Panc1 (cell line): ENCODE measurements around the gene EXOSC7. TPM values are rescaled to one million over a fixed set of nuclear protein-coding genes. Genes with fewer than 3 reads are reported as not detected.

Experiments used
- ATAC-seq: fragments of 200-7000 bp; cut with Tn5 transposase; 2 replicates; pipeline ENCODE4 v1.9.1; 2020; ENCODE audit warnings: mild to moderate bottlenecking, moderate library complexity
- BruUV-seq: library from RNA; stranded (reverse); fragments of 400-500 nt; replicated peaks from 2 replicates; lab custom pipeline; 2021; lab: Mats Ljungman, UMichigan
- CTCF ChIA-PET: fragments of 300-600 bp; sonication (Branson Sonifier 250); formaldehyde crosslinking; loops from one replicate; lab custom pipeline; 2022; ENCODE audit warnings: antibody characterized with exemption; lab: Charles Lee
- POLR2A ChIA-PET: fragments of 300-600 bp; sonication (Branson Sonifier 250); formaldehyde crosslinking; loops from one replicate; lab custom pipeline; 2022; ENCODE audit warnings: antibody characterized with exemption; lab: Charles Lee
- DNase-seq: peaks from one replicate; pipeline ENCODE4 v3.0.0-alpha.2; 2010; ENCODE audit warnings: low read depth, low spot score
- H3K27ac ChIP-seq: 2 replicates; pipeline ENCODE4 v1.5.1; 2011; ENCODE audit warnings: mild to moderate bottlenecking, low read length, inconsistent platforms
- H3K27me3 ChIP-seq: fragments of 200-500 bp; sonication (Bioruptor generic); 2 replicates; pipeline ENCODE4 v1.6.0; 2014; ENCODE audit warnings: low read length, inconsistent platforms; ENCODE audit not compliant: control insufficient read depth, insufficient read depth
- H3K36me3 ChIP-seq: fragments of 200-500 bp; sonication (Bioruptor generic); 2 replicates; pipeline ENCODE4 v1.5.1; 2014; ENCODE audit warnings: inconsistent platforms, mild to moderate bottlenecking, low read length, moderate library complexity; ENCODE audit not compliant: control insufficient read depth, insufficient read depth
- H3K4me1 ChIP-seq: 2 replicates; pipeline ENCODE4 v1.5.1; 2011; ENCODE audit warnings: inconsistent platforms, mild to moderate bottlenecking, low read length, moderate library complexity; ENCODE audit not compliant: control insufficient read depth, insufficient read depth
- H3K4me3 ChIP-seq, 2 experiments: 2 replicates each; pipeline ENCODE4 v1.5.1; 2011 to 2012; ENCODE audit warnings: low read depth in 2 of 2, low read length in 2 of 2, mild to moderate bottlenecking in 2 of 2, inconsistent platforms in 1 of 2, moderate library complexity in 1 of 2
- H3K9me3 ChIP-seq: fragments of 200-500 bp; sonication (Bioruptor generic); 2 replicates; pipeline ENCODE4 v1.5.1; 2014; ENCODE audit warnings: low read depth, mild to moderate bottlenecking, inconsistent platforms, low read length, moderate library complexity; ENCODE audit not compliant: control insufficient read depth, insufficient read depth
- CTCF ChIP-seq: fragments of 450-650 bp; IDR thresholded peaks from 2 replicates; pipeline ENCODE4 v1.5.1; 2017; ENCODE audit warnings: mild to moderate bottlenecking
- POLR2AphosphoS5 ChIP-seq: IDR thresholded peaks from 2 replicates; pipeline ENCODE4 v1.6.1; 2012; ENCODE audit warnings: mild to moderate bottlenecking, low read depth, low read length, moderate library complexity
- REST ChIP-seq, 2 experiments: IDR thresholded peaks; 2 replicates each; pipeline ENCODE4 v1.6.1; 2011 to 2012; ENCODE audit warnings: low read depth in 2 of 2, control low read depth in 1 of 2, low read length in 1 of 2, mild to moderate bottlenecking in 1 of 2, moderate library complexity in 1 of 2; ENCODE audit not compliant: insufficient read depth in 1 of 2
- SIN3A ChIP-seq: IDR thresholded peaks from 2 replicates; pipeline ENCODE4 v1.6.1; 2012; ENCODE audit warnings: low read depth, mild to moderate bottlenecking, low read length, moderate library complexity, borderline replicate concordance; ENCODE audit not compliant: insufficient read depth
- TCF7L2 ChIP-seq: IDR thresholded peaks from 2 replicates; pipeline ENCODE4 v1.6.1; 2011; ENCODE audit warnings: mild to moderate bottlenecking, low read depth, low read length, inconsistent platforms
- in situ Hi-C: cut with HindIII; loops from 2 replicates; pipeline ENCODE4 v1.10.0; 2016; ENCODE audit warnings: low sequenced_read_pairs, low pct_unique_long_range_greater_than_20kb
- intact Hi-C: fragments of 100-400 bp; cut with micrococcal nuclease; formaldehyde crosslinking; loops from one replicate; pipeline ENCODE4 v1.10.0; 2022; ENCODE audit not compliant: unreplicated experiment
- total RNA-seq: library from RNA; stranded (reverse); gene quantifications from one replicate; pipeline ENCODE4 v1.2.1, GENCODE V29; 2021; ENCODE audit not compliant: unreplicated experiment

EXOSC7 gene
- total RNA-seq, 1 experiment from 2014 or later: 38.4 TPM

DNA sequence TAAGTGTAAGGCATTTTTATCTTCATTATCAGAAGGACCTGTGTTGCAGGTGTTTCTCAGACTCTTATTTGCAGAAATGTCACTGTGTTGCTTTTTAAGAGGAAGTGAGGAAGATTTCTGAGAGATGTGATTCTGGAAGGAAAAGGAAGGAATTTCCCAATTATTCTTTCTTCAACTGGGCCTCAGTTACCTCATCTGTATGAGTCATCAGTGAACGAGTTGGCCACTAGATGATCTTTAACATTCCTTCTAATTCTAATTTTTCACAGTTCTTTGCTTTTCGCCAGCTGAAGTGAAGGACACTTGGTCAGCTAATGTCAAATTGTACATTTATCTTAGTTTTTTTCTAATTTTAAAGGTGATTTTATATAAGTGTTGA, 79.0 kb downstream of the EXOSC7 start:
- TF ChIP-seq SIN3A (no peak), REST (IDR thresholded peaks at IDR 0.05; ENCODE audit: insufficient read depth in 1 of 2, low read depth in 2 of 2, low read length in 1 of 2) (no peak), POLR2AphosphoS5 (no peak), CTCF (no peak), TCF7L2 (no peak)
- no peak for DNase-seq
- Histone ChIP-seq H3K27me3 (no peaks in the 10 kb centered on the region), H3K4me3 (no peak overlapping the region), H3K27ac (no peak overlapping the region), H3K36me3 (no peaks in the 10 kb centered on the region), H3K9me3 (no peaks in the 10 kb centered on the region), H3K4me1 (no peaks in the 10 kb centered on the region)
- in situ Hi-C loops: no loop called here
- ChIA-PET POLR2A (no interaction called here), CTCF (interaction anchor here (0.7 kb wide), 2 partner anchors 25 to 198 kb away, joined by 5 to 8 read pairs; no protein-coding TSS in a partner anchor)
- BruUV-seq: no TSS peak
- intact Hi-C loops: no loop called here
- no peak for ATAC-seq

- ATAC-seq (no peak; the same call in 1 of the 2 replicates), DNase-seq (no peak)
- H3K9me3 ChIP-seq: no peaks in the 10 kb centered on the region
- in situ Hi-C loops: no loop called here
- no TSS peak for BruUV-seq
- H3K27me3 ChIP-seq: no peaks in the 10 kb centered on the region
- no peaks in the 10 kb centered on the region for H3K36me3 ChIP-seq
- intact Hi-C loops: no loop called here
- H3K4me1 ChIP-seq: no peaks in the 10 kb centered on the region
- H3K27ac ChIP-seq: no peak overlapping the region
- no peak for TF ChIP-seq POLR2AphosphoS5
- H3K4me3 ChIP-seq: no peak overlapping the region
- POLR2A ChIA-PET: no interaction called here
- CTCF ChIA-PET: interaction anchor here (0.7 kb wide), 2 partner anchors 24 to 198 kb away, joined by 5 to 8 read pairs; no protein-coding TSS in a partner anchor
Measured at GRCh38 chr3:45055411-45056143, 79.5 kb downstream of the EXOSC7 start.

DNA sequence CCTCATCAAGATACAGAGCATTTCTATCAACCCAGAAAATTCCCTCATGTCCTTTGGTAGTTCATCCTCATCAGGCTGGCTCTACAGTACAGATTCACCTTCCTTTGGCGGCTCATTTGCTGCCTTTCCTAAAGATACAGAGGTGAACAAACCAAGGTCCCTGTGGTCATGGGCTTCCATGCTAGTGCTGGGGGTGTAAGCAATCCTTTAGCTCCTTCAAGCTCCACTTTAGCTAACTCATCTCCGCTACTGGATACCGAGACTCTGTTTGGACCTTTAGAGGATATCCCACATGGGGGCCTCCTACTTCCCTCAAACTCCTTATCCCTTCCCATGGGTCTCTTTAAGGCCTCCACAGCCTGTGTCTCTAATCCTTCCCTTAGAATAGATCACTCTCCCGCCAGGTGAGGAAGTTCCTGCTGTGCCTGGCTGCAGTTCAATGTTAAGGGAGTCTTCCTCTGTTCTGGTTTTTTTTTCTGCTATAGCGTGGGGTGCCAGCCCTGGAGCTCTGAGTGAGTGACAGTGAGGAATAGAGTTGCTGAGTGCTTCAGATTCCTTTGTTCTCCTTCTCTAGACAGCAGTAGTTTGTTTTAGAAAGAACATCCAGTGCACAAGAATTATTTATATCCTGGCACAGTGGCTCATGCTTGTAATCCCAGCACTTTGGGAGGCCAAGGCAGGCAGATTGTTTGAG, 80.7 kb downstream of the EXOSC7 start:
- H3K4me3 ChIP-seq: no peak overlapping the region
- in situ Hi-C loops: no loop called here
- H3K27ac ChIP-seq: no peak overlapping the region
- H3K36me3 ChIP-seq: no peaks in the 10 kb centered on the region
- CTCF ChIA-PET: no interaction called here
- intact Hi-C loops: no loop called here
- TF ChIP-seq REST (IDR thresholded peaks at IDR 0.05; ENCODE audit: insufficient read depth in 1 of 2, low read depth in 2 of 2, low read length in 1 of 2) (no peak), CTCF (no peak), SIN3A (no peak), TCF7L2 (no peak), POLR2AphosphoS5 (no peak)
- H3K4me1 ChIP-seq: no peaks in the 10 kb centered on the region
- no TSS peak for BruUV-seq
- ATAC-seq (no peak), DNase-seq (no peak)
- no peaks in the 10 kb centered on the region for H3K9me3 ChIP-seq
- no peaks in the 10 kb centered on the region for H3K27me3 ChIP-seq
- POLR2A ChIA-PET: no interaction called here
